ENCODE results near the gene GKN2.

GKN2 gene

GRCh38 chr2:68925295-68925896, 27.3 kb downstream of the GKN2 start (continued):
- no peak for TF ChIP-seq REST (tag by site-specific recombination; IDR thresholded peaks at IDR 0.05)
- no peak for TF ChIP-seq ZNF768 (tag by site-specific recombination; IDR thresholded peaks at IDR 0.05)

DNA sequence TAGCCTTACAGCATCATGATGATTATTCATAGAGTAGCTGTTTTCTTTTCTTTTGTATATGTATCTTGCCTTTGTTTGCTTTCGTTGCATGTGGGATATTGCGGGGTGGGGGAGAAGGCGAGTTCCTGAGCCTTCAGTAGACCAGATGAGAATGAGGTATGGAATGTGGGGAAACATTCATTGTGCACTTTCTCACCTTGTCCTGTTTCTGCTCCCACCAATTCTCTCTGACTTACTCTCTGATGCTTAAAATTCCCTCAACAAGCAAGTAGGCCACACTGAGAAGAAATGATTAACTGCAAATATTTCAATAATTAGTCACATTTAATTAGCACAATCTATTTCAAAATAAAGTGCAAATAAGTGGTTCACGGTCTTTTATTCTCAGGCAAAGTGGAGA, 31.0 kb downstream of the GKN2 start:
- Histone ChIP-seq H3K4me3 (ENCODE audit: low read depth, low read length) (no peak overlapping the region), H3K27ac (ENCODE audit: extremely low read depth, low read depth, low read length) (no peak overlapping the region), H3K9me3 (ENCODE audit: control insufficient read depth, insufficient read depth, low read depth, low read length) (no peaks in the 10 kb centered on the region), H3K36me3 (ENCODE audit: control insufficient read depth in 2 of 2, insufficient read depth in 1 of 2, low read length in 2 of 2) (no peaks in the 10 kb centered on the region), H3K4me1 (ENCODE audit: control insufficient read depth, insufficient read depth, low read length) (no peaks in the 10 kb centered on the region)
- ChIA-PET CTCF (interaction anchor here (0.6 to 1.7 kb wide), 5 partner anchors 13 to 437 kb away, joined by 3 to 5 read pairs (median 4); no protein-coding TSS in a partner anchor), POLR2A (no interaction called here)
- no peak for TF ChIP-seq ZNF266 (tag by site-specific recombination; IDR thresholded peaks at IDR 0.05; ENCODE audit: low read depth)
- no peak for TF ChIP-seq ZNF169 (tag by site-specific recombination; IDR thresholded peaks at IDR 0.05)
- TF ChIP-seq, protein P1, sequence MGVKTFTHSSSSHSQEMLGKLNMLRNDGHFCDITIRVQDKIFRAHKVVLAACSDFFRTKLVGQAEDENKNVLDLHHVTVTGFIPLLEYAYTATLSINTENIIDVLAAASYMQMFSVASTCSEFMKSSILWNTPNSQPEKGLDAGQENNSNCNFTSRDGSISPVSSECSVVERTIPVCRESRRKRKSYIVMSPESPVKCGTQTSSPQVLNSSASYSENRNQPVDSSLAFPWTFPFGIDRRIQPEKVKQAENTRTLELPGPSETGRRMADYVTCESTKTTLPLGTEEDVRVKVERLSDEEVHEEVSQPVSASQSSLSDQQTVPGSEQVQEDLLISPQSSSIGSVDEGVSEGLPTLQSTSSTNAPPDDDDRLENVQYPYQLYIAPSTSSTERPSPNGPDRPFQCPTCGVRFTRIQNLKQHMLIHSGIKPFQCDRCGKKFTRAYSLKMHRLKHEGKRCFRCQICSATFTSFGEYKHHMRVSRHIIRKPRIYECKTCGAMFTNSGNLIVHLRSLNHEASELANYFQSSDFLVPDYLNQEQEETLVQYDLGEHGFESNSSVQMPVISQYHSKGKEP (tag by site-specific recombination; IDR thresholded peaks at IDR 0.05) = no peak
- no peak for TF ChIP-seq ZNF555 (tag by site-specific recombination; conservative IDR thresholded peaks at IDR 0.05)
- TF ChIP-seq FEZF1 (tag by site-specific recombination; IDR thresholded peaks at IDR 0.05) = no peak
- TF ChIP-seq ZNF777 (tag by site-specific recombination; IDR thresholded peaks at IDR 0.05; ENCODE audit: borderline replicate concordance) = no peak
- no peak for TF ChIP-seq ZNF660 (tag by site-specific recombination; IDR thresholded peaks at IDR 0.05)
- no peak for TF ChIP-seq ZNF223 (tag by site-specific recombination; IDR thresholded peaks at IDR 0.05)
- no peak for TF ChIP-seq PBX3 (CRISPR knock-in tag; IDR thresholded peaks at IDR 0.05)
- no peak for TF ChIP-seq ZNF664 (tag by site-specific recombination; IDR thresholded peaks at IDR 0.05)
- TF ChIP-seq, protein P2, sequence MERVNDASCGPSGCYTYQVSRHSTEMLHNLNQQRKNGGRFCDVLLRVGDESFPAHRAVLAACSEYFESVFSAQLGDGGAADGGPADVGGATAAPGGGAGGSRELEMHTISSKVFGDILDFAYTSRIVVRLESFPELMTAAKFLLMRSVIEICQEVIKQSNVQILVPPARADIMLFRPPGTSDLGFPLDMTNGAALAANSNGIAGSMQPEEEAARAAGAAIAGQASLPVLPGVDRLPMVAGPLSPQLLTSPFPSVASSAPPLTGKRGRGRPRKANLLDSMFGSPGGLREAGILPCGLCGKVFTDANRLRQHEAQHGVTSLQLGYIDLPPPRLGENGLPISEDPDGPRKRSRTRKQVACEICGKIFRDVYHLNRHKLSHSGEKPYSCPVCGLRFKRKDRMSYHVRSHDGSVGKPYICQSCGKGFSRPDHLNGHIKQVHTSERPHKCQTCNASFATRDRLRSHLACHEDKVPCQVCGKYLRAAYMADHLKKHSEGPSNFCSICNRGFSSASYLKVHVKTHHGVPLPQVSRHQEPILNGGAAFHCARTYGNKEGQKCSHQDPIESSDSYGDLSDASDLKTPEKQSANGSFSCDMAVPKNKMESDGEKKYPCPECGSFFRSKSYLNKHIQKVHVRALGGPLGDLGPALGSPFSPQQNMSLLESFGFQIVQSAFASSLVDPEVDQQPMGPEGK (tag by site-specific recombination; IDR thresholded peaks at IDR 0.05) = no peak
- TF ChIP-seq KLF7 (tag by site-specific recombination; IDR thresholded peaks at IDR 0.05; ENCODE audit: borderline replicate concordance) = no peak
- TF ChIP-seq ZNF24 (tag by site-specific recombination; IDR thresholded peaks at IDR 0.05) = no peak
- no peak for TF ChIP-seq ZNF423 (tag by site-specific recombination; IDR thresholded peaks at IDR 0.05)
- TF ChIP-seq ZNF670 (tag by site-specific recombination; IDR thresholded peaks at IDR 0.05; ENCODE audit: low read depth) = no peak
- no peak for TF ChIP-seq ZNF2 (tag by site-specific recombination; IDR thresholded peaks at IDR 0.05)
- TF ChIP-seq ZNF155 (tag by site-specific recombination; IDR thresholded peaks at IDR 0.05) = no peak
- TF ChIP-seq BCL11B (tag by site-specific recombination; IDR thresholded peaks at IDR 0.05; ENCODE audit: low read depth) = no peak
